Activated CD4-positive, alpha-beta T cell treated with anti-CD3 and anti-CD28 coated beads, Interleukin-2, amount 10 ng/mL, durations not matched to agents 7 days and 5 days (primary cell): ENCODE results near the gene IMPG2. TPM values are rescaled to one million over a fixed set of nuclear protein-coding genes. Genes with fewer than 3 reads are reported as not detected.

Experiments
- CTCF ChIA-PET: fragments of 350-600 bp; sonication (Branson Sonifier 250); formaldehyde crosslinking; loops from one replicate; lab custom pipeline; 2021; ENCODE audit warnings: antibody characterized with exemption; lab: Charles Lee
- POLR2A ChIA-PET: fragments of 350-600 bp; sonication (Branson Sonifier 250); formaldehyde crosslinking; loops from one replicate; lab custom pipeline; 2021; ENCODE audit warnings: antibody characterized with exemption; lab: Charles Lee
- DNase-seq: peaks from one replicate; pipeline ENCODE4 v3.0.0-alpha.2; 2020
- H3K27ac Mint-ChIP-seq: one replicate; pipeline ENCODE4 v1.8.0; 2021; ENCODE audit warnings: mild to moderate bottlenecking, moderate library complexity, mixed read lengths
- H3K27me3 Mint-ChIP-seq: one replicate; pipeline ENCODE4 v1.8.0; 2021; ENCODE audit warnings: mixed read lengths
- H3K36me3 Mint-ChIP-seq: one replicate; pipeline ENCODE4 v1.8.0; 2021; ENCODE audit warnings: low read depth, mixed read lengths
- H3K4me1 Mint-ChIP-seq: one replicate; pipeline ENCODE4 v1.8.0; 2021; ENCODE audit warnings: mixed read lengths
- H3K4me3 Mint-ChIP-seq: one replicate; pipeline ENCODE4 v1.8.0; 2021; ENCODE audit warnings: mild to moderate bottlenecking, moderate library complexity, mixed read lengths
- H3K9me3 Mint-ChIP-seq: one replicate; pipeline ENCODE4 v1.8.0; 2021; ENCODE audit warnings: mixed read lengths
- total RNA-seq, 2 experiments: library from RNA; stranded (reverse); gene quantifications; one replicate each; pipeline ENCODE4 v1.2.3, GENCODE V29; 2021

IMPG2 gene
- total RNA-seq, 2 experiments from 2014 or later: 0.37 to 0.50 TPM

GRCh38 chr3:101268971-101269671 lies 51.3 kb downstream of the IMPG2 start:
- Mint-ChIP-seq H3K9me3 (peaks cover 2% of the 10 kb centered on the region), H3K4me1 (no peaks in the 10 kb centered on the region), H3K4me3 (no peak overlapping the region), H3K27me3 (no peaks in the 10 kb centered on the region), H3K36me3 (peaks cover 2% of the 10 kb centered on the region), H3K27ac (no peak overlapping the region)
- no peak for DNase-seq
- CTCF ChIA-PET: no interaction called here
- POLR2A ChIA-PET: interaction anchor here (0.6 kb wide), 1 partner anchor 1893 kb away, joined by 3 read pairs; no protein-coding TSS in a partner anchor

- DNase-seq: no peak
These were observed 52.2 kb downstream of the IMPG2 start for GRCh38 chr3:101268141-101268540.

GRCh38 chr3:101266566-101266965 lies 53.8 kb downstream of the IMPG2 start:
- no peak for DNase-seq
- H3K9me3 Mint-ChIP-seq: peaks cover 4% of the 10 kb centered on the region
- H3K36me3 Mint-ChIP-seq: peaks cover 2% of the 10 kb centered on the region
- H3K4me3 Mint-ChIP-seq: no peak overlapping the region
- ChIA-PET POLR2A (no interaction called here), CTCF (no interaction called here)
- no peaks in the 10 kb centered on the region for H3K27me3 Mint-ChIP-seq
- no peak overlapping the region for H3K27ac Mint-ChIP-seq
- H3K4me1 Mint-ChIP-seq: peaks cover 5% of the 10 kb centered on the region

More at GRCh38 chr3:101268141-101268540, 52.2 kb downstream of the IMPG2 start:
- CTCF ChIA-PET: no interaction called here
- Mint-ChIP-seq H3K4me3 (no peak overlapping the region), H3K36me3 (peaks cover 2% of the 10 kb centered on the region), H3K27ac (no peak overlapping the region), H3K27me3 (no peaks in the 10 kb centered on the region), H3K9me3 (peaks cover 4% of the 10 kb centered on the region), H3K4me1 (no peaks in the 10 kb centered on the region)
- POLR2A ChIA-PET: no interaction called here

- no peak overlapping the region for H3K4me3 Mint-ChIP-seq
- ChIA-PET CTCF (no interaction called here), POLR2A (no interaction called here)
- H3K36me3 Mint-ChIP-seq: peaks cover 2% of the 10 kb centered on the region
- no peak for DNase-seq
- H3K9me3 Mint-ChIP-seq: peaks cover 4% of the 10 kb centered on the region
- peaks cover 5% of the 10 kb centered on the region for H3K4me1 Mint-ChIP-seq
- H3K27me3 Mint-ChIP-seq: no peaks in the 10 kb centered on the region
- H3K27ac Mint-ChIP-seq: no peak overlapping the region
These were observed 54.3 kb downstream of the IMPG2 start for GRCh38 chr3:101266071-101266470.

- ChIA-PET POLR2A (no interaction called here), CTCF (no interaction called here)
- peaks cover 4% of the 10 kb centered on the region for H3K9me3 Mint-ChIP-seq
- peaks cover 7% of the 10 kb centered on the region for H3K4me1 Mint-ChIP-seq
- H3K27me3 Mint-ChIP-seq: no peaks in the 10 kb centered on the region
- H3K4me3 Mint-ChIP-seq: no peak overlapping the region
- H3K27ac Mint-ChIP-seq: no peak overlapping the region
- DNase-seq: no peak
- H3K36me3 Mint-ChIP-seq: peaks cover 2% of the 10 kb centered on the region
These were observed 57.8 kb downstream of the IMPG2 start for GRCh38 chr3:101262393-101263240.

GRCh38 chr3:101261506-101261905 lies 58.9 kb downstream of the IMPG2 start:
- Mint-ChIP-seq H3K4me3 (no peak overlapping the region), H3K27me3 (no peaks in the 10 kb centered on the region), H3K27ac (no peak overlapping the region), H3K9me3 (peaks cover 4% of the 10 kb centered on the region), H3K36me3 (peaks cover 2% of the 10 kb centered on the region), H3K4me1 (peaks cover 7% of the 10 kb centered on the region)
- CTCF ChIA-PET: interaction anchor here (0.9 kb wide), 1 partner anchor 112 kb away, joined by 3 read pairs; no protein-coding TSS in a partner anchor
- DNase-seq: no peak
- POLR2A ChIA-PET: no interaction called here

GRCh38 chr3:101259485-101260341 lies 60.7 kb downstream of the IMPG2 start:
- Mint-ChIP-seq H3K36me3 (peaks cover 2% of the 10 kb centered on the region), H3K27me3 (no peaks in the 10 kb centered on the region), H3K27ac (no peak overlapping the region), H3K9me3 (peaks cover 4% of the 10 kb centered on the region), H3K4me1 (peaks cover 7% of the 10 kb centered on the region), H3K4me3 (no peak overlapping the region)
- CTCF ChIA-PET: interaction anchor here (1.4 kb wide), 1 partner anchor 14 kb away, joined by 3 read pairs; no protein-coding TSS in a partner anchor
- POLR2A ChIA-PET: no interaction called here
- no peak for DNase-seq

- no peak for DNase-seq
- no peak overlapping the region for H3K27ac Mint-ChIP-seq
- no peaks in the 10 kb centered on the region for H3K27me3 Mint-ChIP-seq
- H3K9me3 Mint-ChIP-seq: no peaks in the 10 kb centered on the region
- POLR2A ChIA-PET: no interaction called here
- CTCF ChIA-PET: no interaction called here
- no peaks in the 10 kb centered on the region for H3K36me3 Mint-ChIP-seq
- H3K4me3 Mint-ChIP-seq: no peak overlapping the region
- peaks cover 1% of the 10 kb centered on the region for H3K4me1 Mint-ChIP-seq
These were observed 63.9 kb downstream of the IMPG2 start for GRCh38 chr3:101256511-101256910.

GRCh38 chr3:101255441-101255840 lies 64.9 kb downstream of the IMPG2 start:
- Mint-ChIP-seq H3K36me3 (no peaks in the 10 kb centered on the region), H3K4me3 (no peak overlapping the region), H3K4me1 (peaks cover under 1% of the 10 kb centered on the region), H3K27me3 (no peaks in the 10 kb centered on the region), H3K27ac (no peak overlapping the region), H3K9me3 (no peaks in the 10 kb centered on the region)
- ChIA-PET POLR2A (no interaction called here), CTCF (no interaction called here)
- no peak for DNase-seq

GRCh38 chr3:101253396-101253795 lies 67.0 kb downstream of the IMPG2 start:
- no peak overlapping the region for H3K27ac Mint-ChIP-seq
- no peaks in the 10 kb centered on the region for H3K36me3 Mint-ChIP-seq
- H3K4me3 Mint-ChIP-seq: no peak overlapping the region
- H3K4me1 Mint-ChIP-seq: no peaks in the 10 kb centered on the region
- POLR2A ChIA-PET: no interaction called here
- no peaks in the 10 kb centered on the region for H3K27me3 Mint-ChIP-seq
- CTCF ChIA-PET: no interaction called here
- DNase-seq: no peak
- no peaks in the 10 kb centered on the region for H3K9me3 Mint-ChIP-seq

GRCh38 chr3:101252945-101253344 lies 67.4 kb downstream of the IMPG2 start:
- H3K36me3 Mint-ChIP-seq: no peaks in the 10 kb centered on the region
- DNase-seq: no peak
- no peaks in the 10 kb centered on the region for H3K4me1 Mint-ChIP-seq
- ChIA-PET CTCF (no interaction called here), POLR2A (no interaction called here)
- no peak overlapping the region for H3K4me3 Mint-ChIP-seq
- no peaks in the 10 kb centered on the region for H3K9me3 Mint-ChIP-seq
- H3K27ac Mint-ChIP-seq: no peak overlapping the region
- H3K27me3 Mint-ChIP-seq: no peaks in the 10 kb centered on the region

GRCh38 chr3:101252307-101252706 lies 68.1 kb downstream of the IMPG2 start:
- Mint-ChIP-seq H3K27me3 (no peaks in the 10 kb centered on the region), H3K36me3 (no peaks in the 10 kb centered on the region), H3K27ac (no peak overlapping the region), H3K4me1 (no peaks in the 10 kb centered on the region), H3K9me3 (no peaks in the 10 kb centered on the region), H3K4me3 (no peak overlapping the region)
- ChIA-PET POLR2A (no interaction called here), CTCF (no interaction called here)
- DNase-seq: no peak
